H1 (cell line): ENCODE measurements around the gene ARSI. TPM values are rescaled to one million over a fixed set of nuclear protein-coding genes. Genes with fewer than 3 reads are reported as not detected.

Source experiments
- CTCF ChIA-PET: fragments of 300-600 bp; sonication (Branson Sonifier 250); formaldehyde crosslinking; loops from one replicate; lab custom pipeline; 2021; ENCODE audit not compliant: partially characterized antibody; lab: Charles Lee
- POLR2A ChIA-PET: fragments of 300-600 bp; sonication (Branson Sonifier 250); formaldehyde crosslinking; loops from one replicate; lab custom pipeline; 2021; ENCODE audit warnings: inconsistent platforms; ENCODE audit not compliant: partially characterized antibody; lab: Charles Lee
- DNase-seq, 2 experiments: peaks; one replicate each; pipeline versions ENCODE4 v3.0.0 to v3.0.0-alpha.2; 2010 to 2022; ENCODE audit warnings: low spot score in 2 of 2, low read depth in 1 of 2, mixed read lengths in 1 of 2
- FAIRE-seq: peaks from 2 replicates; lab custom pipeline; 2011; peaks lifted over from hg19 to GRCh38; lab: Jason Lieb, UNC
- H2AFZ ChIP-seq: 2 replicates; pipeline ENCODE4 v1.8.1; 2012; ENCODE audit warnings: low read length, inconsistent platforms
- H2AK5ac ChIP-seq: 2 replicates; pipeline ENCODE4 v1.6.1; 2013; ENCODE audit warnings: low read depth, low read length
- H2BK120ac ChIP-seq: replicated peaks from 2 replicates; pipeline ENCODE3; 2013; ENCODE audit warnings: low read depth, low read length, inconsistent platforms
- H2BK12ac ChIP-seq: 2 replicates; pipeline ENCODE4 v1.6.1; 2013; ENCODE audit warnings: low read depth, low read length
- H2BK15ac ChIP-seq: 2 replicates; pipeline ENCODE4 v1.6.1; 2013; ENCODE audit warnings: low read length
- H2BK20ac ChIP-seq: 2 replicates; pipeline ENCODE4 v1.6.1; 2013; ENCODE audit warnings: low read length
- H2BK5ac ChIP-seq: 2 replicates; pipeline ENCODE4 v1.6.1; 2013; ENCODE audit warnings: low read depth, low read length
- H3K14ac ChIP-seq: 2 replicates; pipeline ENCODE4 v1.6.1; 2013; ENCODE audit warnings: inconsistent platforms; ENCODE audit not compliant: insufficient read length
- H3K18ac ChIP-seq: 2 replicates; pipeline ENCODE4 v1.6.1; 2013; ENCODE audit warnings: low read length; ENCODE audit errors: extremely low read depth
- H3K23ac ChIP-seq: 2 replicates; pipeline ENCODE4 v1.6.1; 2013; ENCODE audit warnings: inconsistent platforms; ENCODE audit not compliant: insufficient read length
- H3K23me2 ChIP-seq: 2 replicates; pipeline ENCODE4 v1.6.1; 2013; ENCODE audit warnings: low read depth, low read length
- H3K27ac ChIP-seq: 2 replicates; pipeline ENCODE4 v1.6.1; 2011; ENCODE audit warnings: low read depth, low read length, inconsistent platforms
- H3K27me3 ChIP-seq, 4 experiments: replicated peaks in 1 of 4; 1 replicate in 1 of 4; 2 replicates in 3 of 4; pipeline versions ENCODE4 v1.6.1 to v1.8.1; 2011 to 2013; ENCODE audit warnings: low read length in 3 of 4, mild to moderate bottlenecking in 3 of 4, inconsistent platforms in 2 of 4, mixed read lengths in 2 of 4, moderate library complexity in 1 of 4; ENCODE audit not compliant: control insufficient read depth in 3 of 4, insufficient read depth in 3 of 4; ENCODE audit errors: extremely low read depth in 1 of 4
- H3K36me3 ChIP-seq, 4 experiments: 2 replicates each; pipeline versions ENCODE4 v1.6.1 to v1.8.1; 2011 to 2013; ENCODE audit warnings: mild to moderate bottlenecking in 4 of 4, low read length in 3 of 4, moderate library complexity in 2 of 4, control low read depth in 1 of 4, inconsistent platforms in 1 of 4; ENCODE audit not compliant: insufficient read depth in 4 of 4, control insufficient read depth in 2 of 4
- H3K4ac ChIP-seq: replicated peaks from 2 replicates; pipeline ENCODE3; 2013; ENCODE audit warnings: low read length, low read depth, mixed read lengths, inconsistent platforms; ENCODE audit not compliant: insufficient read length
- H3K4me1 ChIP-seq, 4 experiments: replicated peaks in 1 of 4; 1 replicate in 1 of 4; 2 replicates in 3 of 4; pipeline versions ENCODE4 v1.6.1 to v1.8.1; 2011 to 2013; ENCODE audit warnings: low read length in 3 of 4, inconsistent platforms in 2 of 4, mixed read lengths in 1 of 4; ENCODE audit not compliant: insufficient read depth in 4 of 4, control insufficient read depth in 3 of 4
- H3K4me2 ChIP-seq, 2 experiments: 2 replicates each; pipeline versions ENCODE4 v1.6.1 to v1.8.1; 2011 to 2013; ENCODE audit warnings: low read depth in 2 of 2, low read length in 2 of 2, control low read depth in 1 of 2, inconsistent platforms in 1 of 2, mild to moderate bottlenecking in 1 of 2; ENCODE audit not compliant: insufficient read depth in 1 of 2
- H3K4me3 ChIP-seq, 4 experiments: fragments of 200-600, 300-600 bp in 1 of 4; sonication (generic), shearing (Covaris generic), sonication (Bioruptor Twin) in 1 of 4; 2 replicates each; pipeline versions ENCODE4 v1.5.1 to v1.8.1; 2011 to 2016; ENCODE audit warnings: low read length in 4 of 4, low read depth in 3 of 4, control low read depth in 2 of 4, inconsistent platforms in 2 of 4, mild to moderate bottlenecking in 2 of 4, mixed read lengths in 1 of 4, moderate library complexity in 1 of 4; ENCODE audit not compliant: insufficient read depth in 2 of 4; ENCODE audit errors: extremely low read depth in 1 of 4
- H3K56ac ChIP-seq: replicated peaks from 2 replicates; pipeline ENCODE3; 2013; ENCODE audit warnings: low read depth, mild to moderate bottlenecking, mixed read lengths, low read length, inconsistent platforms; ENCODE audit not compliant: insufficient read length
- H3K79me1 ChIP-seq: 2 replicates; pipeline ENCODE4 v1.6.1; 2013; ENCODE audit warnings: low read depth, low read length, control low read depth
- H3K79me2 ChIP-seq, 2 experiments: 2 replicates each; pipeline versions ENCODE4 v1.6.1 to v1.8.1; 2012 to 2013; ENCODE audit warnings: low read length in 2 of 2, mild to moderate bottlenecking in 2 of 2, inconsistent platforms in 1 of 2; ENCODE audit not compliant: insufficient read depth in 2 of 2, control insufficient read depth in 1 of 2
- H3K9ac ChIP-seq, 4 experiments: replicated peaks in 1 of 4; 1 replicate in 1 of 4; 2 replicates in 3 of 4; pipeline versions ENCODE4 v1.6.1 to v1.8.1; 2011 to 2013; ENCODE audit warnings: low read depth in 3 of 4, low read length in 3 of 4, control low read depth in 2 of 4, mild to moderate bottlenecking in 2 of 4, moderate library complexity in 2 of 4, inconsistent platforms in 1 of 4; ENCODE audit errors: extremely low read depth in 1 of 4
- H3K9me3 ChIP-seq, 2 experiments: 2 replicates each; pipeline versions ENCODE4 v1.6.1 to v1.8.1; 2012 to 2013; ENCODE audit warnings: mild to moderate bottlenecking in 2 of 2, moderate library complexity in 2 of 2, control low read depth in 1 of 2, inconsistent platforms in 1 of 2, low read depth in 1 of 2, low read length in 1 of 2, mixed read lengths in 1 of 2; ENCODE audit not compliant: insufficient read depth in 2 of 2
- H4K20me1 ChIP-seq, 2 experiments: replicated peaks in 1 of 2; 2 replicates each; pipeline versions ENCODE3 to v1.8.1; 2011 to 2013; ENCODE audit warnings: inconsistent platforms in 2 of 2, low read length in 2 of 2, mild to moderate bottlenecking in 1 of 2; ENCODE audit not compliant: insufficient read depth in 2 of 2, control insufficient read depth in 1 of 2
- H4K5ac ChIP-seq: 2 replicates; pipeline ENCODE4 v1.6.1; 2013; ENCODE audit warnings: low read length, low read depth, mixed read lengths, inconsistent platforms; ENCODE audit not compliant: insufficient read length
- H4K8ac ChIP-seq: 2 replicates; pipeline ENCODE4 v1.8.0; 2013; ENCODE audit warnings: mild to moderate bottlenecking, moderate library complexity, low read length, inconsistent platforms; ENCODE audit not compliant: insufficient read depth; ENCODE audit errors: extremely low read depth
- H4K91ac ChIP-seq: replicated peaks from 2 replicates; pipeline ENCODE3; 2013; ENCODE audit warnings: low read length, mixed read lengths, inconsistent platforms; ENCODE audit not compliant: insufficient read length
- CTCF ChIP-seq, 3 experiments: IDR thresholded peaks; 1 replicate in 2 of 3; 2 replicates in 1 of 3; pipeline versions ENCODE4 v1.5.1 to v1.6.1; 2011; ENCODE audit warnings: low read length in 3 of 3, mild to moderate bottlenecking in 3 of 3, inconsistent platforms in 2 of 3, low read depth in 1 of 3, moderate library complexity in 1 of 3; ENCODE audit not compliant: insufficient read depth in 1 of 3; ENCODE audit errors: control extremely low read depth in 1 of 3
- GABPA ChIP-seq: IDR thresholded peaks from 2 replicates; pipeline ENCODE4 v1.6.1; 2011; ENCODE audit warnings: mild to moderate bottlenecking, low read length, moderate library complexity, borderline replicate concordance; ENCODE audit not compliant: insufficient read depth
- KDM1A ChIP-seq: fragments of 200-600, 300-600 bp; sonication (generic); IDR thresholded peaks from 2 replicates; pipeline ENCODE4 v1.7.1; 2016; ENCODE audit warnings: mild to moderate bottlenecking, low read length, borderline replicate concordance
- MAX ChIP-seq: IDR thresholded peaks from 2 replicates; pipeline ENCODE4 v1.6.1; 2012; ENCODE audit warnings: inconsistent platforms
- USF2 ChIP-seq: IDR thresholded peaks from 2 replicates; pipeline ENCODE4 v1.6.1; 2011; ENCODE audit warnings: low read length, improper control_type of control experiment
- WGBS, 2 experiments: shearing (Covaris generic) in 1 of 2; methylation state at CpG; one replicate each; pipeline versions ENCODE4 v1.1.6 to v1.1.7; 2013 to 2015; ENCODE audit warnings: low lambda C conversion rate in 2 of 2, mixed read lengths in 2 of 2, inconsistent platforms in 1 of 2, low coverage in 1 of 2, missing lambda C conversion rate in 1 of 2; ENCODE audit not compliant: insufficient replicate concordance in 2 of 2, insufficient coverage in 1 of 2, insufficient read length in 1 of 2; ENCODE audit errors: extremely low coverage in 1 of 2, missing lambda C conversion rate in 1 of 2; 5-methylcytosine and 5-hydroxymethylcytosine counted together
- polyA plus RNA-seq, 7 experiments: library from polyadenylated mRNA; depleted of rRNA in 3 of 7; stranded (reverse) in 5 of 7; unstranded in 2 of 7; fragments of >200 nt in 5 of 7; fragments of 200-250 nt in 2 of 7; gene quantifications; 1 replicate in 5 of 7; 2 replicates in 1 of 7; 4 replicates in 1 of 7; pipeline versions ENCODE4 v1.2.1 to v1.2.3, GENCODE V29; 2011 to 2013; ENCODE audit warnings: missing spikeins in 2 of 7, mixed read lengths in 2 of 7
- total RNA-seq: library from RNA; stranded (reverse); fragmentation: NEBNext Ultra II Directional; extraction: Animal tissue kit (Norgen Biotek cat#: 25700); gene quantifications from 2 replicates; pipeline ENCODE4 v1.2.1, GENCODE V29; 2021

The ARSI gene
- total and polyA plus RNA-seq, 2 of the 8 experiments (the other 6 are each of a cell fraction or from before 2014, with no cell fraction given), result 4.5 to 6.7 TPM

- TF ChIP-seq CTCF (IDR thresholded peaks at IDR 0.05; ENCODE audit: control extremely low read depth in 1 of 3, insufficient read depth in 1 of 3, low read depth in 1 of 3, low read length in 3 of 3) (no peak), USF2 (no peak), MAX (no peak), GABPA (no peak), KDM1A (0 out of 2 replicates have a peak, but pooled peaks have one; percentile 1)
- no peak overlapping the region for H3K27ac ChIP-seq
- H3K79me2 ChIP-seq, result no peaks in the 10 kb centered on the region
- ChIA-PET POLR2A (interaction anchor here (0.6 to 1.4 kb wide), 4 partner anchors 47 to 82 kb away, joined by 3 to 4 read pairs (median 3); partner anchors contain the start of gene ARSI), CTCF (interaction anchor here (0.6 to 9.1 kb wide), 29 partner anchors 14 to 251 kb away, joined by 3 to 126 read pairs (median 4); partner anchors contain the start of genes ARSI and CDX1)
- H3K9me3 ChIP-seq, result no peaks in the 10 kb centered on the region
- no peaks in the 10 kb centered on the region for H4K20me1 ChIP-seq
- no peak for FAIRE-seq
- no peak overlapping the region for H3K23ac ChIP-seq
- H3K9ac ChIP-seq, result no peak overlapping the region
- H2BK120ac ChIP-seq, result no peak overlapping the region
- H3K36me3 ChIP-seq, result no peaks in the 10 kb centered on the region
- no peak overlapping the region for H3K4ac ChIP-seq
- H3K4me3 ChIP-seq, result no peak overlapping the region
- no peak overlapping the region for H2BK15ac ChIP-seq
- no peak overlapping the region for H4K8ac ChIP-seq
- H2AFZ ChIP-seq, result no peak overlapping the region
- H2BK20ac ChIP-seq, result no peak overlapping the region
- no peak overlapping the region for H3K18ac ChIP-seq
- H3K4me2 ChIP-seq, result no peak overlapping the region
- H2BK5ac ChIP-seq, result no peak overlapping the region
- no peak for DNase-seq
- WGBS, 2 experiments, result 81% methylated on average over 5 of the region's 6 CpGs; no CpG with 5 or more reads in 1 of the 2 experiments
- H3K14ac ChIP-seq, result no peak overlapping the region
- no peaks in the 10 kb centered on the region for H3K79me1 ChIP-seq
- 0 out of 2 replicates have a peak, but pooled peaks cover 2% of the 10 kb centered on the region for H3K23me2 ChIP-seq
- no peak overlapping the region; the same call in 1 of the 2 replicates for H2AK5ac ChIP-seq
- H2BK12ac ChIP-seq, result no peak overlapping the region
- peaks cover 0 to 6% (median 0%) of the 10 kb centered on the region in 4 experiments; a peak in 4 of 7 replicates for H3K4me1 ChIP-seq
- no peaks in the 10 kb centered on the region for H3K27me3 ChIP-seq
- H3K56ac ChIP-seq, result no peak overlapping the region
- H4K91ac ChIP-seq, result no peak overlapping the region
- H4K5ac ChIP-seq, result no peak overlapping the region
Measured at GRCh38 chr5:150349681-150350275, 47.1 kb upstream of the ARSI start.
